WTC11 (cell line): Measurements from ENCODE around the gene PISD.

Source experiments
- FOXP1 ChIP-seq: sonication (generic); formaldehyde crosslinking; IDR thresholded peaks from 2 replicates; pipeline ENCODE4 v1.8.0; 2022; ENCODE audit warnings: missing genetic modification reagents, mild to moderate bottlenecking, moderate library complexity, borderline replicate concordance
- IRF2 ChIP-seq: sonication (generic); formaldehyde crosslinking; IDR thresholded peaks from 2 replicates; pipeline ENCODE4 v1.8.0; 2022; ENCODE audit warnings: low read depth, missing genetic modification reagents, borderline replicate concordance
- NR3C1 ChIP-seq: sonication (generic); formaldehyde crosslinking; conservative IDR thresholded peaks from 2 replicates; pipeline ENCODE4 v1.8.1; 2023; ENCODE audit warnings: low read depth, mild to moderate bottlenecking, missing genetic modification reagents

- TF ChIP-seq FOXP1 = no peak
- TF ChIP-seq IRF2 = no peak
- TF ChIP-seq NR3C1 = no peak
These were observed 76.7 kb downstream of the PISD start for GRCh38 chr22:31585161-31585859.
